ENCODE measurements around the gene TLCD1. TPM values are rescaled to one million over a fixed set of nuclear protein-coding genes. Genes with fewer than 3 reads are reported as not detected.
A peak's percentile ranks its signal among the peaks of the same experiment; 100 is the strongest.

Gene TLCD1
- total RNA-seq, 1 donor from 2014 or later = 2.6 TPM

DNA sequence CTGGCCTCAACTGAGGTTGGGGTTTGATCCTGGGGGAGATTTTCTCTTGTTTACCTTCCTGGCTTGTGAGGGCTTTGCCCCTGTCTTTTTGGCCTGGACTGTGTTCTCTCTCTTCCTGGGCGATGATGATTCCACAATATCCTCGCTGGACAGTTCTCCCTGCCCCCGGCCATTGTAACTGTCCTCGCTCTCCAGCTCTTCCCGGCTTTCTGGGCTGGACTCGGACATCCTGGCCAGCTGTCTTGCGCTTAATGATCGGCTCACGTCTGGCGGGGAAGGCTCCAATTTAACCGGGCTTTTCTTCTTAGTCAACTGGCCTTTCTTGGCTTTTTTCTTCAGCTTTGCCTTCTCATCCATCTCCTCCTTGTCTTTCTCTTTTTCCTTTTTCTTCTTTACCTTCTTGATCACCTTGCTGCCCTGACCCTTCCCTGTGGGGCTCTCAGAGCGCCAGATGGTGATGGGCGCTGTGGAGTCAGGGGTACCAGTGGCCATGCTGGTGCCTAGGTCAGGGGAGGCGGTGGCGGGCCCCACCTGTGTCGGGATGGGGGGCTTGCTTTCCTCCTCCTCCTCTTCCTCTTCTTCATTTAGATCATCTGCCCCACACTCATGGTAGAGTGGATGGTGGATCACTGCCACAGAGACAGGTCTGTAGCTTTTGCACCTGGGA is 22.3 kb downstream of the TLCD1 start:
- DNase-seq = no peak
- no peak for ATAC-seq
- intact Hi-C loops (cut with micrococcal nuclease) = no loop called here

GRCh38 chr17:28702752-28703150 is 23.3 kb downstream of the TLCD1 start:
- ATAC-seq (no peak), DNase-seq (no peak)
- intact Hi-C loops (cut with micrococcal nuclease) = no loop called here

DNA sequence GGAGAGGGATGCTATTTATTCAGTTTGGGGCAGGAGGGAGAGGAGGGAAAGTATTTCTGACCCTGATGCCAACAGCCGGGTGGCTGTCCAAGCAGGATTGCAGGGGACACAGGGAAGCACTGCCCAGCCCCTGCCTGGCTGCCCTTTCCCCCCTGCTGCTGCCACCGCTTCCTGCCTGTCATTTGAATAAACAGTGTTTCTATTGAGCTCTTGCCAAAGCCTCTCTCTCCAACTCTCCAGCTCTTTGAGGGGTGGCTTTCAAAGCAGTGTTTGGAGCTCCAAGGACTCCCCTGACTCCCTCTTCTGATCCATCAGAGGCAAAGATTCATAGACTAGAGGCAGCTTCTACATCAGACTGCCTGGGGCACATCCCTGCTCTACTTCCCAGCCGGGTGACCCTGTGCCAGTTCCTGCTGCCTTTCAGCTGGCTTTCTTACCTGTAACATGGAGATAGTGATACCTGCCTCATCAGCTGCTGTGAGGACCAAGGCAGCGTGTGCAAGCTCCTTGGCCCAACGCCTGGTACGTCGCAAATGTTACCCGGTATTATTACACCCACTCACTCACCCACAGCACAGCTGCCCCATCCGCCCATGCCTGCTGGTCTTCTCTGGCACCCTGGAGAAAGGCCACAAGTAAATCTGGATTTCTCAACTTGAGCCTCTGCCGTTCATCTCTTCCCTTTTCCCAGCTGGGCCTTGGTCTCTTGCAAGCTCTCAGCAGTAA is 23.8 kb downstream of the TLCD1 start:
- intact Hi-C loops (cut with micrococcal nuclease) = no loop called here
- ATAC-seq (no peak), DNase-seq (no peak)

- ATAC-seq (no peak), DNase-seq (no peak)
- intact Hi-C loops (cut with micrococcal nuclease) = no loop called here
Observed at GRCh38 chr17:28700830-28701492, 25.1 kb downstream of the TLCD1 start.

GRCh38 chr17:28700278-28700677 is 25.8 kb downstream of the TLCD1 start:
- no peak for DNase-seq
- intact Hi-C loops (cut with micrococcal nuclease) = no loop called here
- ATAC-seq = no peak

DNA sequence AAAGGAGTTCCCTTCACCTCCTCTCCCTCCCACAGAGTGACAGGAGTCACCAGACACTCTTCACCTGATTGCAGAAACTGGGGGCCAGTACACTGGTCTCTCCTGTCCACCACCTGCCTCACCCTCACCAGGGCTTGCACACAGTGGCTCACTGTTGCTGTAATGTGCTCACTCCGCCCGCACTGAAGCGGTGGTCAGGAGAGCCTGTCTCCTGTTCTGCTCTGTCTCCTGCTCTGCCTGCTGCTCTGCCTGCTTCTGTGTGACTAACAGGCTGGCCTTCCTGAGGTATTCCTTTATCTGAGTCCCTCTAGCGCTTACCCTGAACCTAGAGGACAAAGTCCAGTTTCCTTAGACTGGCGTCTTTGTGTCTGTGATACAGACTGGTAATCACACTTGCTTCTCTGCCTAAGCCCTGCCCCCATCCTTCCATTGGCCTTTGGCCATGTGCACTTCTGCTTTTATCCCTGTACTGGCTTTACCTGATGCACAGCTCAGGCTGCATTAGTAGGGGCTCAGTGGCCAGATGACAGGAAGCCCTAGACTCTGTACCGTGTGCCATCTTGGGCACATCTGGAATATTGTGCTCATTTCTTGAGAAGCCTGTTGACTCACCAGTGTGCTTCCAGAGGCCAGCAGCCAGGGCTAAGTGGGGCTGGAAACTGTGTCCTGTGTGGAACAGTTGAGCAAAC is 27.6 kb downstream of the TLCD1 start:
- ATAC-seq (no peak), DNase-seq (no peak)
- intact Hi-C loops (cut with micrococcal nuclease) = loop anchor here (5.0 kb wide), 1 partner anchor 51 kb away; the partner anchor contains the start of gene BLTP2

- intact Hi-C loops (cut with micrococcal nuclease) = no loop called here
- DNase-seq (no peak), ATAC-seq (no peak)
Observed at GRCh38 chr17:28693869-28694268, 32.2 kb downstream of the TLCD1 start.

- intact Hi-C loops (cut with micrococcal nuclease) = no loop called here
Observed at GRCh38 chr17:28689011-28689410, 37.0 kb downstream of the TLCD1 start.

GRCh38 chr17:28688481-28688880 is 37.6 kb downstream of the TLCD1 start:
- no peak for DNase-seq
- no peak for ATAC-seq
- intact Hi-C loops (cut with micrococcal nuclease) = no loop called here

More at GRCh38 chr17:28689011-28689410, 37.0 kb downstream of the TLCD1 start:
- ATAC-seq = no peak
- DNase-seq = no peak

DNA sequence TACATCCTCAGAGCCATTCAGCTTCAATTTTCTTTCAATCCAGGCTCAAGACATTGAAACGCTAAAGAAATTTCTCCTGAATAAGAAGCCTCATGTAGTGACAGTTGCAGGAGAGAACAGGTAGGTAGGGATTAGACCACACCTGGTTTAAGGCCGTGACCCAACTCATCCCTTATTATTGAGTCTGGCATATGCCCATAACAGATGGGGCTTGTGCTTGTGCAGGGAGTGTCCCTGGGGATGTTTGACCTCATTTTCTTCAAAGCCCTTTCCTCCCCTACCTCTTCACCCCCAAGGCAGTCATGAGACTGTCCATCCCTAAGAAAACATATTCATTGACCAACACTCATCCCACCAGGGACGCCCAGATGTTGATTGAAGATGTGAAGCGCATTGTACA is 39.7 kb downstream of the TLCD1 start:
- intact Hi-C loops (cut with micrococcal nuclease) = no loop called here
- no peak for DNase-seq
- no peak for ATAC-seq

DNA sequence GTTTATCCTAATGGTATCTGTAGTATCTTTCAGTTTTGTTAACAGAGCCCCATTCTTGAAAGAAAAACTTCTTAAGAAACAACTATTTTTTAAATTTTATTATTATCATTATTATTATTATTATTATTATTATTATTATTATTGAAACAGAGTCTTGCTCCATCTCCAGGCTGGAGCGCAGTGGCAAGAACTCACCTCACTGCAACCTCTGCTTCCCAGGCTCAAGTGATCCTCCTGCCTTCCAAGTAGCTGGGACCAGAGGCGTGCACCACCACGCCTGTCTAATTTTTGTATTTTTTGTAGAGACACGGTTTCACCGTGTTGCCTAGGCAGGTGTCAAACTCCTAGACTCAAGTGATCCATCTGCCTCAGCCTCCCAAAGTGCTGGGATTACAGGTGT is 40.7 kb downstream of the TLCD1 start:
- no peak for DNase-seq
- intact Hi-C loops (cut with micrococcal nuclease) = no loop called here
- ATAC-seq = no peak

DNA sequence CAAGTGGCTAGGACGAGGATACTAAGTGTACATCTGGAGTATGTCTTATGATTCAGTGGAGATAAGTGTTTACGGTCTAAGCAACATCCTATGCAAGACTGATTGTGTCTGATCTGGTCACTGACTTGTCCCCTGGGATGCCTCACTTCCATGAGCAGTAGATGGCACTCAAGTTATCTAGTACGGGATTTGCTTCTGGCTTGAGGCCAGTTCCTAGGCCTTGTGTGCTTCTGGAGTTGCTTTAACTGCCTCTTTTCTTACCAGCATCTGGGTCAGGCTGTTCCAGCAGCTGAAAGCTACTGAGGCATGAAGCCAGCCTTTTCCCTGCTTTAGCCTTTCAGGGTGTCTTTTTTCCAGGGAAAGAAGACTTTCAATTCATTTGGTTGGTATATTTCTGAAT is 41.1 kb downstream of the TLCD1 start:
- intact Hi-C loops (cut with micrococcal nuclease) = no loop called here
- ATAC-seq (peak; percentile 57), DNase-seq (no peak)

- DNase-seq (no peak), ATAC-seq (no peak)
- intact Hi-C loops (cut with micrococcal nuclease) = no loop called here
Observed at GRCh38 chr17:28682655-28683054, 43.4 kb downstream of the TLCD1 start.

GRCh38 chr17:28675980-28676379 is 50.1 kb downstream of the TLCD1 start:
- ATAC-seq = no peak
- intact Hi-C loops (cut with micrococcal nuclease) = no loop called here

DNA sequence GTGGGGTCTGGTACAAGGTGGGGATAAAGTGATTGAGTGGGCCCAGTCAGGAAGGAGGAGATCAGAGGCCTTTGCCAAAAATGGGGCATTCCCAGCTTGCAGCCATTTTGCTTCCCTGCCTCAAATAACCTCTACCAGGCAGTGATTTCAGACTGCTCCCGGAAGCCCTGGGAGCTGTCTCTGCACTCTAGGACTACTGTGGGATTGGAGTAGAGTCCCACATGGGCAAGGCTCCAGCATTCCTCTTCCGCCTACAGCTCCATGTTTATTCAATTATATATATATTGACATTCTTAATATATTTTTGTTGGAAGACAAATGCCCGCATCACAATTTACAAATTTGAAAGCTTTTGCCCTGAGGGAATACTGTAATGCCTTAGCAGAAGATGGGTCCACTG is 50.5 kb downstream of the TLCD1 start:
- ATAC-seq (no peak), DNase-seq (no peak)
- intact Hi-C loops (cut with micrococcal nuclease) = no loop called here

More at GRCh38 chr17:28675980-28676379, 50.1 kb downstream of the TLCD1 start:
- DNase-seq = no peak

Other genes with a start within 250 kb of the TLCD1 start
- gene FOXN1, start 219.9 kb downstream of the TLCD1 start, total RNA-seq = not detected
- gene UNC119, start 173.6 kb downstream of the TLCD1 start, total RNA-seq = 22.2 TPM
- gene PIGS, start 154.7 kb downstream of the TLCD1 start, total RNA-seq = 45.0 TPM
- 380 TPM for gene ALDOC, start 149.3 kb downstream of the TLCD1 start, total RNA-seq
- gene SPAG5, start 127.2 kb downstream of the TLCD1 start, total RNA-seq = 1.1 TPM
- 4.0 TPM for gene RSKR, start 112.0 kb downstream of the TLCD1 start, total RNA-seq
- gene BLTP2, start 81.1 kb downstream of the TLCD1 start, total RNA-seq = 73.8 TPM
- gene SDF2, start 64.3 kb downstream of the TLCD1 start, total RNA-seq = 30.7 TPM
- 46.0 TPM for gene SUPT6H, start 64.0 kb downstream of the TLCD1 start, total RNA-seq
- gene PROCA1, start 14.3 kb downstream of the TLCD1 start, total RNA-seq = 0.89 TPM
- gene RAB34, start 8.4 kb downstream of the TLCD1 start, total RNA-seq = 14.8 TPM
- 918 TPM for gene RPL23A, start 6.2 kb downstream of the TLCD1 start, total RNA-seq
- 0.94 TPM for gene NEK8, start 2.6 kb upstream of the TLCD1 start, total RNA-seq
- 4.2 TPM for gene TRAF4, start 17.8 kb upstream of the TLCD1 start, total RNA-seq
- gene FAM222B, start 116.6 kb upstream of the TLCD1 start, total RNA-seq = 16.8 TPM
- gene ERAL1, start 128.8 kb upstream of the TLCD1 start, total RNA-seq = 34.1 TPM
- 108 TPM for gene FLOT2, start 171.5 kb upstream of the TLCD1 start, total RNA-seq
- gene DHRS13, start 176.8 kb upstream of the TLCD1 start, total RNA-seq = 3.8 TPM
- gene PHF12, start 225.3 kb upstream of the TLCD1 start, total RNA-seq = 20.4 TPM

All from left ventricle myocardium superior (tissue), 1 donor.